Left ventricle myocardium superior (tissue), 1 donor: ENCODE measurements around the gene KHDRBS2. TPM values are rescaled to one million over a fixed set of nuclear protein-coding genes. Genes with fewer than 3 reads are reported as not detected.

Experiments used
- ATAC-seq: fragments of 200-7000 bp; cut with Tn5 transposase; one replicate; pipeline ENCODE4 v1.9.1; 2020; ENCODE audit warnings: mild to moderate bottlenecking, moderate library complexity
- DNase-seq: peaks from one replicate; pipeline ENCODE4 v3.0.0-alpha.2; 2020
- intact Hi-C: fragments of 100-400 bp; cut with micrococcal nuclease; formaldehyde crosslinking; loops from one replicate; pipeline ENCODE4 v1.11.0; 2022
- total RNA-seq: library from RNA; stranded (reverse); fragmentation: NEBNext Ultra II Directional; extraction: Animal tissue kit (Norgen Biotek cat#: 25700); gene quantifications from one replicate; pipeline ENCODE4 v1.2.1, GENCODE V29; 2021
- donor health status: DM: no; HTN: yes; CAD: no; lungs with severe emphysema.

KHDRBS2 gene
- total RNA-seq, 1 donor from 2014 or later: not detected

DNA sequence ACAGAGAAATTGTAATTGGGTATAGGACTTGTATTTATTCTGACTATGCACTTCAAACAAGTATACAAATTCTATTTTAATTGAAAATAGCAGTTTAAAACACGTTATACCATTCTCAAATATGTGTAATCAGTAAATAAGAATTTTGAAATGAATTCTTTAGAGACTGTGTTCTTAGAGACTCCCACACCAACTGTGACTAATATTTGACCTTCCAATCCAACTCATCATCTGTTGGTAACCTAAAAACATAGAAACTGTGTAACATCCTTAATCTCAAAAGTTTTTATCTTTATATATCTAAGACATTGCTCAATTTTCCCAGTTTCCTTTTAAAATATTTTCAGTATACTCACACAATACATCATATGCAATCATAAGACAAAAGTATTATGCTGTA is 83.9 kb downstream of the KHDRBS2 start:
- ATAC-seq: no peak
- no peak for DNase-seq
- intact Hi-C loops: no loop called here

GRCh38 chr6:62192593-62192992 is 93.4 kb downstream of the KHDRBS2 start:
- no peak for DNase-seq
- intact Hi-C loops: no loop called here
- no peak for ATAC-seq

GRCh38 chr6:62175195-62175594 is 110.8 kb downstream of the KHDRBS2 start:
- ATAC-seq: no peak
- intact Hi-C loops: no loop called here
- no peak for DNase-seq

GRCh38 chr6:62174548-62174947 is 111.5 kb downstream of the KHDRBS2 start:
- intact Hi-C loops: no loop called here
- ATAC-seq (no peak), DNase-seq (no peak)

GRCh38 chr6:62167736-62168135 is 118.3 kb downstream of the KHDRBS2 start:
- no peak for DNase-seq
- ATAC-seq: no peak
- intact Hi-C loops: no loop called here

DNA sequence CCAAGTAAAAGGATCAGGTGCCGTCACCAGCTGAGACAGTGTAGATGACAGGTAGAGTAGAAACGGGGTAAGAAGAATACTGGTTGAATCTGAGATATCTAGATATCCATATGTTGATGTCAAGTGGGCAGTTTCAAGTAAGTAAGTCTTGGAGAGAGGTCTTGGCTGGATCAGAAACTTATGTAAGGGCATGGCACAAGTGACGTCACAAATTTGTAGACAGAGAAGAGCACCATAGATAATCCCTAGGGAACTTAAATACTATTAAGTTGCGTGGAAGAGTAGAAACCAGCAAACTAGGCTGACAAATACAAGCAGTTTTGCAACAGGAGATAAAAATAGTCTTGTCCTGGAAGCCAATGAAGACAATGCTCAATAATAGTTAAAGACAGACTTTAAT is 123.2 kb downstream of the KHDRBS2 start:
- intact Hi-C loops: no loop called here

GRCh38 chr6:62152796-62153195 is 133.2 kb downstream of the KHDRBS2 start:
- ATAC-seq: no peak
- DNase-seq: no peak
- intact Hi-C loops: no loop called here

More for the DNA sequence above, 123.2 kb downstream of the KHDRBS2 start:
- DNase-seq (no peak), ATAC-seq (no peak)

DNA sequence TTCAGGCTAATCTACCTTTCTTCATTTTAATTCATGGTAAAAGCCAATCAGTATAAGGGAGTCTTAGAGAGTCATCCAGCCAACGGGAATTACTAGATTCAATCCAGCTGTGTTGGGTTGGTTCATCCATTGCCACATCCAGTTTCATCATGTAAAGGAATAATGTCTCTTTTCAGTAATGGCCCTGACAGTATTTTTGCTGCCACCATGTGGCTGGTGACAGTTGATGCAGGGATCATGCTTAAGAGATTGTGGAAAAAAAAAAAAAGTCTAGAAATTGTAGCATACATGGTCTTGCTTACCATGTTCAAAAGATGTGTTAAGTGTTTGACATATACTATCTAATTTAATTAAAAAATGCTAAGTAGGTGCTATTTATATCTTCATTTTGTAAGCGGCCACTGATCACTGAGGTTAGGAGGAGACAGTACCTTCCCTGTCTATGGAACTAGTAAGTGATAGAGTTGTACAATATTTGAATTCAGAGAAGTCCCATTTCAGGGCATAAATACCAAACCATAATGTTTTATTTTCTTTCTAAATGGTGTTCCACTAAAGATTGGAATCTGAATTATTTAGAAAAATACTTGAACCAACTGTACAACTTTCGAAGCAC is 135.9 kb downstream of the KHDRBS2 start:
- intact Hi-C loops: no loop called here
- DNase-seq (no peak), ATAC-seq (no peak)

DNA sequence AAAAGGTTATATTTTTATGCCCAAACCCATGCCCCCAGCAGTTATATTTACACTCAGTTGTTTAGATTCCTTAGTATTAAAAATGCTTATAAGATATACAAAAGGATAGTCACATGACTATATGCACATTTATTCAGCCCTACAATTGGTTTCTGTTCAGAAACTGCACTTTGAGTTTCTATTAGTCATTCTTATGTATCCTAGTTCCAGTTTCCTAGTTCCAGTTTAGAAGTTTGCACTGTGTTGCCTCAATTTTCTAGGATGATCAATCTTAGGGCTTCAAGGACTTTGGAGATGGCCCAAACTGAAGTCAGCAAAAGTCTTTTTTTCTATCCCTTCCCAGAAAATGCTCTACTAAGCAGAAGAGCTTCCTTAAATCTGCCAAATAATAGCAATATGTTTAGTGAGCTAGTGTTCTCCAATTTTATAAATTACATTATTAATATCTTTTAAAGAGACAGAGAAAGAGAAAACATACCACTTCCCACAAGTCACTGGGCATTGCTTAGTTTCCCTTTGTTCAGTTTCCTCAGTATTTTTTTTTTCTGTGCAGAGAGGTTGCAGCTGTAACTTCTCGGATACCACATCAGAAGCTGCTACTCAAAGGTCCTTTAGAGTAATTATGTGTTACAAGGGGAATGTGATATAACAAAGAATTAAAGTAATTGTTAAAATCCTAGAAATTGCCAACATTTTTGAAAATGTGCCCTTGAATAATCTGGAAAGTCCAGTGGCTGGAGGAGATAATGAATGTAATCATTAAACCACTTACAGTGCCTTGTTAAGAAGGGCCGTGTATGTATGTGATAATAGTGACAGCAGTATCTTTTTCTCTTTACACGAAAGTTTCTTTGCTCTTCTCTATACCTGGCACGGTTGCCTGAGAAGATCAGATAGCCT is 138.8 kb downstream of the KHDRBS2 start:
- ATAC-seq (no peak), DNase-seq (no peak)
- intact Hi-C loops: no loop called here

GRCh38 chr6:62129127-62129526 is 156.9 kb downstream of the KHDRBS2 start:
- DNase-seq (no peak), ATAC-seq (no peak)
- intact Hi-C loops: no loop called here

- intact Hi-C loops: no loop called here
- ATAC-seq: no peak
Measured at GRCh38 chr6:62119401-62119800, 166.6 kb downstream of the KHDRBS2 start.

DNA sequence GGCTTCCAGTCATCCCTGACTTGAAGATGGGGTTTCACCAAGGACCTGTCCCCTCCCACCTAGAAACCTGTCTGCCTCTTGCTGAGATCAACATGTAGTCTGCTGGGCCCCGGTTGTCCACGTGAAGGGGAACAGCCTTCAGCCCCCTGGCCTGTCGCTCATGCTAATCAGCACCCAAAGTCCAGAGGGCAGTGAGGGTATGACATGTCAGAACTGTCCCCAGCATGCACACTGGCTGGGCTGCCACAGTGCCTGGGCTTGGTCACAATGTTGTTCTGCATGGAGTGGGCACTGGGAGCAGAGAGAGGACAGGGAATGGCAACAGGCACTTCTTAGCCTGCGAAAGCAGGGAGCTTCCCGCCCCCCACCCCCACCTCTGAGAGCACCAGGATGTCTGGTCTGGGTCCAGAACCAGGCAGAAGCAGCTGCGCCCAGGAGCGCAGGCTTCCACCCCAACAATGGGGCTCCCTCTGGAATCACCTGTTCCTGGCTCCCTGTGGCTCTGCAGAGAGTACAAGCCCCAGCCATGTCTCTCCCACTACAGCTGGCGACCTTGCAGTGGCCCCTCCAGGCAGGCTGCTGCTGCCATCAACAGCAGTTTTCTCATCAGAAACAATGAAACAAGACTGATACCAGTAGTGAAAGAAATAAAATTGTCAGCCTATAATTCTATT is 182.7 kb downstream of the KHDRBS2 start:
- intact Hi-C loops: no loop called here
- ATAC-seq: no peak
- DNase-seq: no peak

More at GRCh38 chr6:62119401-62119800, 166.6 kb downstream of the KHDRBS2 start:
- DNase-seq: no peak

DNA sequence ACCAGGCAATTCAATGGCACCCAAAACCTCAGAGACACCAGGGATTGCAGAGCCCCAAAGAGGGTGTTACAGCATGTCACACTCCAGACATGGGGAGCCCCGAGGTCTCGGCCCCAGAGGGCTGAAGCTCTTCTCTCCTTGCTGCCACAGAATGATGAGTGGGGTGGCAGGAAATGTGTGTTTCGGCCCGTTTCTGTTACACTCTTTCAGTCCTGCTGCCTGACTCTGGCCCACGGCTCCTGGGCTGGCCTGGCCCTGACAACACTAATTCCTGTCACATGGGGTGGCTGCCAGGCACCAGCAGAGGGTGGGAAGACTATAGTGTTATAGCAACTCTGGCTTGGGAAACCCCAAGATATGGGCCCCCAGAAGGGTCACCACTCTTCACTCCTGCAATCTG is 183.6 kb downstream of the KHDRBS2 start:
- ATAC-seq (no peak), DNase-seq (no peak)
- intact Hi-C loops: no loop called here

DNA sequence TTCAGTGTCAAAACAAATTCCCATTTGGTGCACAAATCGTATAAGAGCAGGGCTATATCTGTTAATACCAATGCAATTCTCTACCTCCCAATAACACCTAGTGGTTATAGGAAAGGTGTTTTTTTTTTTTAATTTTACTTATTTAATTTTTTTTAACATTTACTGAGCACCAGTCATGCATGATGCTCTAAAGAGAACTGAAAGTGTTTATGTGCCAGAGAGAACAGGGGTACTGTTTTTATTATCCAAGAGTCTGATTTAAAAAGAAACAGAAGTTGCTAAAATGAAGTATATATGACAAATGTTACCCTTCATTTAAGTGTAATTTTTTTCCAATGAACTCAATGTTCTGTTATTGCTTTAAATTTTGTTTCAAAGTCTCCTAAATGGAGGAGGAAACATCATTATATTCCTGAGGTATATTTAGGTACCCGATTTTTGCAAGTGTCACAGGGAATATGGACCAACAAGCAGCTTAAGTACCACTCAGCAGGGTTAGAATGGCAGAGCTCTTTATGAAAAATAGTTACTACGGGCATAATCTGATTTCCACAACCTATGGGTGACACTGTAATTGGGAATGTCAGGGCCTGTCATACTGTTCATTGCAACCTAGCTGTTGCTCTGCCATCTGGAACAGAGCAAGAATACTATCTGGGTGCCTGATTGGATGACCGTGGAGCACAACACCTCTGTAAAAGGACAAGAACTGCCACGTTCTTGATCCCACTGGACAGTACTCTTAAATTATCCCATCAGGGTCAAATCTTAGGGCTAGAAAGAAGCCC is 195.4 kb downstream of the KHDRBS2 start:
- intact Hi-C loops: no loop called here
- DNase-seq (no peak), ATAC-seq (no peak)

- no peak for DNase-seq
- intact Hi-C loops: no loop called here
- ATAC-seq: no peak
Measured at GRCh38 chr6:62089781-62090180, 196.2 kb downstream of the KHDRBS2 start.

GRCh38 chr6:62086047-62086446 is 200.0 kb downstream of the KHDRBS2 start:
- ATAC-seq: no peak
- intact Hi-C loops: no loop called here
- no peak for DNase-seq

GRCh38 chr6:62075869-62076268 is 210.2 kb downstream of the KHDRBS2 start:
- intact Hi-C loops: no loop called here
- ATAC-seq: no peak
- no peak for DNase-seq

DNA sequence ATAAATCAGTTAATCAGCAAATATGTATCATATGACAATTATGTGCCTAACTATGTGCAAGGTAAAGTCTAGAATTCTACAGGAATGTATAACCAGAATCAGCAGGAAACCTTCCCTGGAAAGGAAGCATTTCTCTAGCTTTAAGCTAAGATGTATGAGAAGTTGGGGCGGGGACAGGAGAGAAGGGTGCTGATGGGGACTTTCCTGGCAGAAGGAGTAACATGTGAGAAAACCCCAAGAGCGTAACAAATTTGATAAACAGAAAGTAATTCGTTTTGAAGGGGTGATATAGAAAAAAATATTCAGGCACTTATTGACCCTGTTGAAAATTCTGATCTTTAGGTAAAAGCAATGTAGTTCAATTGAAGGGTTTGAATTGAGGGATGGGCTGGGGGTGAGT is 226.1 kb downstream of the KHDRBS2 start:
- intact Hi-C loops: no loop called here

GRCh38 chr6:62057300-62057699 is 228.7 kb downstream of the KHDRBS2 start:
- intact Hi-C loops: no loop called here
- DNase-seq (no peak), ATAC-seq (no peak)

More for the DNA sequence above, 226.1 kb downstream of the KHDRBS2 start:
- DNase-seq (no peak), ATAC-seq (no peak)
